OCI-LY7 (cell line): ENCODE data around the gene KHSRP.
"Not testable (repeated sequence)": the region's sequence is repeated elsewhere in the genome, so short reads cannot be mapped to it uniquely, and the experiment has no call there.

Experiments
- CTCF ChIP-seq: fragments of 200-600 bp; sonication (generic); conservative IDR thresholded peaks from 2 replicates; pipeline ENCODE4 v1.5.1; 2014; ENCODE audit warnings: mild to moderate bottlenecking, antibody characterized with exemption, low read length, moderate library complexity, mixed read lengths
- EZH2phosphoT487 ChIP-seq: fragments of 200-600 bp; sonication (generic); IDR thresholded peaks from 2 replicates; pipeline ENCODE4 v1.6.1; 2018; ENCODE audit warnings: low read depth, borderline replicate concordance, mild to moderate bottlenecking, mixed run types, antibody characterized with exemption, low read length, moderate library complexity, mixed read lengths

GRCh38 chr19:6428692-6429418, 4.2 kb upstream of the KHSRP start:
- TF ChIP-seq CTCF, EZH2phosphoT487: not testable (repeated sequence)
